Type B pancreatic cell (in vitro differentiated cells): ENCODE measurements around the gene RSPO4. TPM values are rescaled to one million over a fixed set of nuclear protein-coding genes. Genes with fewer than 3 reads are reported as not detected.
"Not testable (repeated sequence)": the region's sequence is repeated elsewhere in the genome, so short reads cannot be mapped to it uniquely, and the experiment has no call there.

Experiments
- DNase-seq: peaks from one replicate; pipeline ENCODE4 v3.0.0; 2021; ENCODE audit warnings: mixed read lengths; ENCODE audit not compliant: unreplicated experiment; ENCODE audit errors: extremely low spot score
- H3K27ac Mint-ChIP-seq: 2 replicates; pipeline ENCODE4 v1.8.0; 2021; ENCODE audit warnings: mild to moderate bottlenecking, mixed read lengths
- H3K27me3 Mint-ChIP-seq: 2 replicates; pipeline ENCODE4 v1.8.0; 2021; ENCODE audit warnings: mixed read lengths
- H3K36me3 Mint-ChIP-seq: 2 replicates; pipeline ENCODE4 v1.8.0; 2021; ENCODE audit warnings: mixed read lengths
- H3K4me1 Mint-ChIP-seq: one replicate; pipeline ENCODE4 v1.8.0; 2021; ENCODE audit warnings: mixed read lengths; ENCODE audit not compliant: unreplicated experiment
- H3K4me3 Mint-ChIP-seq: 2 replicates; pipeline ENCODE4 v1.8.0; 2021; ENCODE audit warnings: mild to moderate bottlenecking, mixed read lengths
- H3K9me3 Mint-ChIP-seq: 2 replicates; pipeline ENCODE4 v1.8.0; 2021; ENCODE audit warnings: mixed read lengths
- CTCF ChIP-seq: fragments of 200-600 bp; sonication (generic); conservative IDR thresholded peaks from 2 replicates; pipeline ENCODE4 v1.5.0; 2021; ENCODE audit warnings: antibody characterized with exemption, mild to moderate bottlenecking
- total RNA-seq: library from RNA; stranded (reverse); gene quantifications from 2 replicates; pipeline ENCODE4 v1.2.1, GENCODE V29; 2021; ENCODE audit warnings: low replicate concordance

The RSPO4 gene
- total RNA-seq, 1 donor from 2014 or later = 2.4 TPM

GRCh38 chr20:1037039-1037438 lies 34.9 kb upstream of the RSPO4 start:
- no peak for TF ChIP-seq CTCF
- no peak overlapping the region for H3K27ac Mint-ChIP-seq

GRCh38 chr20:1035466-1035865 lies 33.4 kb upstream of the RSPO4 start:
- Mint-ChIP-seq H3K4me1 (no peaks in the 10 kb centered on the region), H3K9me3 (no peaks in the 10 kb centered on the region), H3K36me3 (no peaks in the 10 kb centered on the region), H3K27ac (no peak overlapping the region), H3K4me3 (no peak overlapping the region), H3K27me3 (peaks cover 4% of the 10 kb centered on the region)
- no peak for DNase-seq
- TF ChIP-seq CTCF = no peak

More at GRCh38 chr20:1037039-1037438, 34.9 kb upstream of the RSPO4 start:
- no peaks in the 10 kb centered on the region for H3K4me1 Mint-ChIP-seq
- peaks cover 8% of the 10 kb centered on the region for H3K27me3 Mint-ChIP-seq
- no peaks in the 10 kb centered on the region for H3K9me3 Mint-ChIP-seq
- H3K4me3 Mint-ChIP-seq = no peak overlapping the region
- no peak for DNase-seq
- no peaks in the 10 kb centered on the region for H3K36me3 Mint-ChIP-seq

- H3K4me3 Mint-ChIP-seq = no peak overlapping the region
- H3K4me1 Mint-ChIP-seq = no peaks in the 10 kb centered on the region
- DNase-seq = no peak
- no peaks in the 10 kb centered on the region for H3K9me3 Mint-ChIP-seq
- TF ChIP-seq CTCF = no peak
- no peaks in the 10 kb centered on the region for H3K36me3 Mint-ChIP-seq
- no peak overlapping the region for H3K27ac Mint-ChIP-seq
- peaks cover 4% of the 10 kb centered on the region for H3K27me3 Mint-ChIP-seq
These were observed 32.3 kb upstream of the RSPO4 start for GRCh38 chr20:1034415-1034789.

GRCh38 chr20:1033751-1034414 lies 31.8 kb upstream of the RSPO4 start:
- Mint-ChIP-seq H3K4me1 (no peaks in the 10 kb centered on the region), H3K36me3 (no peaks in the 10 kb centered on the region), H3K27ac (no peak overlapping the region), H3K4me3 (no peak overlapping the region), H3K9me3 (no peaks in the 10 kb centered on the region), H3K27me3 (peaks cover 4% of the 10 kb centered on the region)
- DNase-seq = no peak
- no peak for TF ChIP-seq CTCF

GRCh38 chr20:1029980-1030379 lies 27.9 kb upstream of the RSPO4 start:
- Mint-ChIP-seq H3K4me3 (no peak overlapping the region), H3K4me1 (no peaks in the 10 kb centered on the region), H3K9me3 (no peaks in the 10 kb centered on the region), H3K27ac (no peak overlapping the region), H3K36me3 (no peaks in the 10 kb centered on the region), H3K27me3 (no peaks in the 10 kb centered on the region)
- TF ChIP-seq CTCF = no peak
- DNase-seq = no peak

GRCh38 chr20:1026214-1026613 lies 24.1 kb upstream of the RSPO4 start:
- H3K27ac Mint-ChIP-seq, DNase-seq, H3K4me3 Mint-ChIP-seq: not testable (repeated sequence)

More at GRCh38 chr20:1026214-1026613, 24.1 kb upstream of the RSPO4 start:
- H3K9me3 Mint-ChIP-seq, H3K36me3 Mint-ChIP-seq, H3K4me1 Mint-ChIP-seq, H3K27me3 Mint-ChIP-seq: not testable (repeated sequence)
